ENCODE measurements around the gene SALL4. TPM values are rescaled to one million over a fixed set of nuclear protein-coding genes. Genes with fewer than 3 reads are reported as not detected.

The SALL4 gene
- total RNA-seq, 1 donor from 2014 or later = 0.49 TPM

Other genes starting within 250 kb of the SALL4 start
- 242 TPM for gene ATP9A, start 34.1 kb downstream of the SALL4 start, total RNA-seq